ENCODE results near the gene TKFC.
"Not testable (repeated sequence)": the region's sequence is repeated elsewhere in the genome, so short reads cannot be mapped to it uniquely, and the experiment has no call there.

The TKFC gene

GRCh38 chr11:61378713-61379313 is 45.8 kb downstream of the TKFC start:
- in situ Hi-C loops (cut with MboI; ENCODE audit: low pct_unique_long_range_greater_than_20kb, low sequenced_read_pairs, unreplicated experiment), result no loop called here
- no peak for DNase-seq (ENCODE audit: low spot score)
- no peak for TF ChIP-seq CTCF (IDR thresholded peaks at IDR 0.05; ENCODE audit: extremely low read depth, insufficient read depth, missing control alignments)

GRCh38 chr11:61380884-61381283 is 47.9 kb downstream of the TKFC start:
- in situ Hi-C loops (cut with MboI; ENCODE audit: low pct_unique_long_range_greater_than_20kb, low sequenced_read_pairs, unreplicated experiment), result loop anchor here (10.0 kb wide), 1 partner anchor 46 kb away; the partner anchor contains the start of genes DDB1 and TKFC
- TF ChIP-seq CTCF (IDR thresholded peaks at IDR 0.05; ENCODE audit: extremely low read depth, insufficient read depth, missing control alignments), result no peak
- DNase-seq (ENCODE audit: low spot score), result no peak

- in situ Hi-C loops (cut with MboI; ENCODE audit: low pct_unique_long_range_greater_than_20kb, low sequenced_read_pairs, unreplicated experiment), result loop anchor here (10.0 kb wide), 1 partner anchor 49 kb away; the partner anchor contains the start of genes DDB1 and TKFC
- DNase-seq (ENCODE audit: low spot score), result not testable (repeated sequence)
Observed at GRCh38 chr11:61383859-61384258, 50.8 kb downstream of the TKFC start.

GRCh38 chr11:61384271-61385242 is 51.5 kb downstream of the TKFC start:
- peak; percentile 42 for TF ChIP-seq CTCF (IDR thresholded peaks at IDR 0.05; ENCODE audit: extremely low read depth, insufficient read depth, missing control alignments)
- in situ Hi-C loops (cut with MboI; ENCODE audit: low pct_unique_long_range_greater_than_20kb, low sequenced_read_pairs, unreplicated experiment), result loop anchor here (10.0 kb wide), 1 partner anchor 50 kb away; the partner anchor contains the start of genes DDB1 and TKFC
- peak; percentile 34 for DNase-seq (ENCODE audit: low spot score)

DNA sequence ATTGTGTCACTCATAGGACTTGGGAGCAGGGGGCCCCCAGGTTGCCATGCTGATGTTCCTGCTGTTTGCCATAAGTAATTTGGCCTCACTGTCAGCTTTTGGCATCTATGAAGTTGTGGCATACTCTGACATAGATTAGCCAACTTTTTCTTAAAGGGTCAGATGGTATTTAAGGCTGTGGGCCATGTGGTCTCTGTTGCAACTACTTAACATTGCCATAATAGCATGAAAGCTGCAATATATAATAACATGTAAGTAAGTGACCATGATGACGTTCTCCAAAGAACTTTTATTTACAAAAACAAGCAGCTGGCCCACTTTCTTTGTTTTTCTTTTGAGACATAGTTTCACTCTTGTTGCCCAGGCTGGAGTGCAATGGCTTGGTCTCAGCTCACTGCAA is 57.1 kb downstream of the TKFC start:
- DNase-seq (ENCODE audit: low spot score), result no peak
- no peak for TF ChIP-seq CTCF (IDR thresholded peaks at IDR 0.05; ENCODE audit: extremely low read depth, insufficient read depth, missing control alignments)
- in situ Hi-C loops (cut with MboI; ENCODE audit: low pct_unique_long_range_greater_than_20kb, low sequenced_read_pairs, unreplicated experiment), result no loop called here

DNA sequence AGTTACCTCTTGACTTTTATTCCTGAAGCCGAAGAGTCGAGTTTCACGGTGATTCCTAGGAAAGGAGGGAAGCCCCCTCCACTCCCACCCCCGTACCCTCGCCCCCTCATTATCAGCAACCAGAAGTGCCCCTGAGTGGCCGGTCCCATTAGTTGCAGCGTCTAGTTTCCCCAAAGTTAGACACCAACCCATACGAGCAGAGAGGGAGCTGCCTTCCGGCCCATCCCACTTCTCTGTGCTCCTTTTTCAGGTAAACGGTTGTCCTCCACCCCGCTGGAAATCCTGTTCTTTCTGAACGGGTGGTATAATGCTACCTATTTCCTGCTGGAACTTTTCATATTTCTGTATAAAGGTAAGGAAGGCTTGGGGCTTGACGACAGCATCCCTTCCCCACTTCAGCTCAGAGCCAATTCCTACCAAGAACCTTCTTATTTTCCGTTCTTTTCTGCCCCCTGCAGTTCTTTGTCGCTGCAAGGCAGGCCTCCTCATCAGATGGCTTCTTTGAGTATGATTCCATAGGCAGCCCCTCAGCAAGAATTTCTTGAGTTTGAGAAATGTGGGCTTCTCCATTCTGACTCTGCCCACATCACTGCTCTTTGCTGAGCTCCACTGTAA is 60.1 kb downstream of the TKFC start:
- peak; percentile 44 for TF ChIP-seq CTCF (IDR thresholded peaks at IDR 0.05; ENCODE audit: extremely low read depth, insufficient read depth, missing control alignments)
- in situ Hi-C loops (cut with MboI; ENCODE audit: low pct_unique_long_range_greater_than_20kb, low sequenced_read_pairs, unreplicated experiment), result no loop called here
- DNase-seq (ENCODE audit: low spot score), result peak; percentile 56
